NCI-H1417 (cell line): ENCODE data around the gene CA5A.
"Not testable (repeated sequence)": the region's sequence is repeated elsewhere in the genome, so short reads cannot be mapped to it uniquely, and the experiment has no call there.

Experiments used
- DNase-seq, 3 experiments: peaks; one replicate each; lab custom pipeline; 2025; lab: John Stamatoyannopoulos, UW

Gene CA5A

GRCh38 chr16:87896176-87896890 lies 40.0 kb downstream of the CA5A start:
- DNase-seq: not testable (repeated sequence)

DNA sequence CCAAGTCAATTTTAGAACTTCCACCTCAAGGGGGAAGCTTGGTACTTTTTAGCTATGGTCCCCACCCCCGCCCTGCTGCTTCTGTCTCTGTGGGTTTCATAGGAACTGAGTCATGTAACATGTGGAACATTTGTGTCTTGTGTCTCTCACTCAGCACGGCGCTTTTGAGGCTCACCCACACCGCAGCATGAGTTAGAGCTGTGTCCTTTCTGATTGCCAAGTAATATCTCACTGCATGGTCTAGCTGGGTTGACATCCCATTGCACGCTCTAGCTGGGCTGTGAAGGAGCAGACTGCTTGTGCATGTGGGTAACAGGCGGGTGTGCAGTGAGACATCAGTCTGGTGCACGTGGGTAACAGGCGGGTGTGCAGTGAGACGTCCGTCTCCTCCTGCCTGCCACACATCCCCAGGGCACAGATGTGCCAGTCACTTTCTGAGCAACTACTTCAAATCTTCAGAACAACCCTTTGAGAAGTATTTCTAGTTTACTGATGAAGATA lies 40.6 kb downstream of the CA5A start:
- DNase-seq: no peak

DNA sequence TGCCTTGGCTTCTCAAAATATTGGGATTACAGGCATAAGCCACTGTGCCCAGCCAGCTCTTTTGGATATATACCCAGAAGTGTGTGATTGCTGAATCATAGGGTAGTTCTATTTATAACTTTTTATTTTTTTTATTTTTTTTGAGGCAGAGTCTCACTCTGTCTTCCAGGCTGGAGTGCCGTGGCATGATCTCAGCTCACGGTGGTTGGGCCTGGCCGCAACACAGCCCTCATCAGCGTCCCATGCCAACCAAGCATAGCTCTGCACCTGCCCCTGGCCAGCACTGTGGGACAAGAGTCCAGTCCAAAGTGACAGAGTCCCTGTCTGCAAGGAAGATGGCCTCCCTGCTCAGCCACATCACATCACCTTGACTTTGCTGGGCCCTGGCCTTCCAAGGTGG lies 42.3 kb downstream of the CA5A start:
- not testable (repeated sequence) for DNase-seq

DNA sequence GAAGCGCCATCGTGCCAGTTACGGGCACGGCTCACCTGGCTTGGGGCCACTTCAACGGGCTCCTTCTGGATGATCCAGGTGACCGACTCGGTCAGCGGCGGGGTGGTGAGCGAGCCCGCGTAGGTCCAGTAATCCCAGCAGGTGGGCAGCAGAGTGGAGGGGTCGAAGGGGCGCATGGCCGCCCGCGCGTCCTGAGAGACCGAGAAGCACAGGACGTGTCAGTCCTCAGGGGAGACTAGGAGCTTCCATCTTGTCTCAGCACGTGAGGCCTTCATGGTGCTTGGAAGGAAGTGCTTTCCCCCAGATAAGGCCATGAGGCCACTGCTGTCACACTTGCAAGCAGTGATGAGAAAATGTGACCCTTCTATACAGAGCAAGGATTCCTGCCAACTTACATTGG lies 44.6 kb downstream of the CA5A start:
- no peak for DNase-seq

- not testable (repeated sequence) for DNase-seq
These were observed 46.6 kb downstream of the CA5A start for GRCh38 chr16:87889762-87890161.

DNA sequence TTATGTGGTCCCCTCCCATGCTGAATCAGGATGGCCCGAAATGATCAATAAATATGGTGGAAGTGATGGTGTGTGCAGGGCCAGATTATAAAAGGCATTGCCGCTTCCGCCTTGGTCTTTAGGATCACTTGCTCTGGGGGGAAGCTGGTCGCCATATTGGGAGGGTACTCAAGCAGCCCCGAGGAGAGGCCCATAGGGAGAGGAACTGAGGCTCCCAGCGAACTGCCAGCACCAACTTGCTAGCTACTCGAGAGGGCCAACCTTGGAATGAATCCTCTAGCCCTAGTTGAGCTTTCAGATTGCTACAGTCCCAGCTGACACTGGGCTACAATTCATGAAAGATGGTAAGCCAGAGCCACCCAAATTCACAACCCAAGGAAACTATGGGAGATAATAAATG lies 48.0 kb downstream of the CA5A start:
- DNase-seq: not testable (repeated sequence)

GRCh38 chr16:87887931-87888330 lies 48.4 kb downstream of the CA5A start:
- DNase-seq: not testable (repeated sequence)

GRCh38 chr16:87885371-87885967 lies 50.9 kb downstream of the CA5A start:
- peak in 2 of 3 experiments; percentile 13 to 40 for DNase-seq

DNA sequence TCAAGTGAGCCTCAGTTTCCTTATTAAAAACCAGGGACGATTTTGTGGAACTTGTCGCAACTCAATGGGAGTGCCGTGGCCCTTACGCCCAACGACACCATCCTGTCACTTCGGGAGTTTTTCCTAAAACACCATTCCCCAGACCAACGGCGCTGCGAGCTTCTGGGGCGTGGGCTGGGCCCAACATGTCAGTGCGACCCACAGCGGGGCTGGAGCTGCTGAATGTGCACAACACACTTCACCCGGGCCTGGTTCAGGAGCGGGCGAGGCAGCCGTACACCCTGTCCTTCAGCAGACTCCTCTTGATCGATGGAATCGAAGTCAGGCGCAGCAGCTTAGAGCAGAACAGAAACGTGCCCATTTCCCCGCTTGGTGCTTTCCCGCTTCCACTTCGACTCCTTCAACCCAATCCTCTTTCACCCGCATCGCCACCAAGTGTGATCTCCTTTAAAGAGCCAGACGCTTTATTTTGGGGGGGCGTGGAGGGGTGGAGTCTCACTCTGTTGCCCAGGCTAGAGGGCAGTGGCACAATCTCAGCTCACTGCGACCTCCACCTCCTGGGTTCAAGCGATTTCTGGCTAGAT lies 53.8 kb downstream of the CA5A start:
- no peak for DNase-seq

- peak in 2 of 3 experiments; percentile 53 to 66 for DNase-seq
These were observed 54.8 kb downstream of the CA5A start for GRCh38 chr16:87881324-87882200.

- peak in 1 of 3 experiments; percentile 27 for DNase-seq
These were observed 56.1 kb downstream of the CA5A start for GRCh38 chr16:87880117-87880696.

GRCh38 chr16:87879411-87880013 lies 56.8 kb downstream of the CA5A start:
- not testable (repeated sequence) for DNase-seq

GRCh38 chr16:87878704-87879103 lies 57.6 kb downstream of the CA5A start:
- DNase-seq: no peak

DNA sequence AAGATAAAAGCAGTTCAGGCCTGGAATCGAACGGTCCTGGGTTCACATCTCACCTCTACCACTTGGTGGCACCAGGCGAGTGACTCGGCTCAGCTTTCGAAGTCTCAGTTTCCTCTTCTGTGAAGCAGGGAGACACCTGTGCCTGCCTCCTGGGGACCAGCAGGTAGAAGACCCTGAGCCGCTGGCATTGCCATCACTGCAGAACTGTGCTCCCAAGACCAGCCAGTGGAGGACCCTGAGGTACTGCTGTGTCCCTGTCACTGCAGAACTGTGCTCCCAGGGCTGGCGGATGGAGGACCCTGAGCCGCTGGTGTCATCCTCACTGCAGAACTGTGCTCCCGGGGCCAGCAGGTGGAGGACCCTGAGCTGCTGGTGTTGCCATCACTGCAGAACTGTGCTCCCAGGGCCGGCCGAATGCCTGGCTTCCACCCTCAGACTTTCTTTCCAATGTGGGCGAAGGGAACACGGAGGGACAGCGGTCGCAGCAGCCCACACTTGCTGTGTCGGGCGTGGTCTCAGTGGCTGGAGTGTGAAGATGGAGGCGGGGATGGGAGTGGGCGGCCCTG lies 58.3 kb downstream of the CA5A start:
- DNase-seq: peak in 1 of 3 experiments; percentile 9

DNA sequence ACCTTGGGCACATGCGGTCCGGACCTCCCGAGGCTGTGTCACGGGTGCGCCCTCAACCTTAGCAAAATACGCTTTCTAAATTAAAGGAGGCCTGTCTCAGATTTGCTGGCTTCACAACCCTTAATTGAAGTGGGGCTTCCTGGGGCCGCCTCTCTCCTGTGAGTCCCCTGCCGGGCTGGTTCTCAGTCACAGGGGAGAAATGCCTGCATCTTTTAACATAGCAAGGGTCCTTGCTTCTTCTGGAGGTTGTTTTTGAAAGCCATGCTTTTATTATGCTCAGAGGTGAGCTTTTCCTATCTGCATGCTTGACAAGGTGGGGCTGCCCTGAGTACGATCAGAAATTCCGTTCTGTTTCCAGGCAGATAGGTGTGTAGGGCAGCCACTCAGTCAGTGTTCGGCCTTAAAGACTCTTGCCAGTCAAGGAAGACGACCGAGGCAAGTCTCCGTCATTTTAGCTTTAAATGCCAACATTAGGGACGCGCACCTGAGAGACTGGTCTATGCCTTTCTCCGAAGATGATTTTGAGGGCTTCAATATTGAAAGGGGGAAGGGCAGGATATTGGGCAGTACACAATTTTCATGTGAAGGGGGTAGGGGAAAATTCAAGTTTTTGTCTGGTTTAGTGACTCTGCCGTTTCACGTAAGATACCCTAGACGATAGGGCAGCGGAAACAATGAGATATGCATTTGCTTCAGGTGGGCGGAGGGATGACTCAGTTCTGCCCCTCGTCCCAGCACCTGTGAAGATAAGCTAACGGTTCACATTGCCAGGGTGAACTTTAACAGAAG lies 61.5 kb downstream of the CA5A start:
- DNase-seq: no peak

DNA sequence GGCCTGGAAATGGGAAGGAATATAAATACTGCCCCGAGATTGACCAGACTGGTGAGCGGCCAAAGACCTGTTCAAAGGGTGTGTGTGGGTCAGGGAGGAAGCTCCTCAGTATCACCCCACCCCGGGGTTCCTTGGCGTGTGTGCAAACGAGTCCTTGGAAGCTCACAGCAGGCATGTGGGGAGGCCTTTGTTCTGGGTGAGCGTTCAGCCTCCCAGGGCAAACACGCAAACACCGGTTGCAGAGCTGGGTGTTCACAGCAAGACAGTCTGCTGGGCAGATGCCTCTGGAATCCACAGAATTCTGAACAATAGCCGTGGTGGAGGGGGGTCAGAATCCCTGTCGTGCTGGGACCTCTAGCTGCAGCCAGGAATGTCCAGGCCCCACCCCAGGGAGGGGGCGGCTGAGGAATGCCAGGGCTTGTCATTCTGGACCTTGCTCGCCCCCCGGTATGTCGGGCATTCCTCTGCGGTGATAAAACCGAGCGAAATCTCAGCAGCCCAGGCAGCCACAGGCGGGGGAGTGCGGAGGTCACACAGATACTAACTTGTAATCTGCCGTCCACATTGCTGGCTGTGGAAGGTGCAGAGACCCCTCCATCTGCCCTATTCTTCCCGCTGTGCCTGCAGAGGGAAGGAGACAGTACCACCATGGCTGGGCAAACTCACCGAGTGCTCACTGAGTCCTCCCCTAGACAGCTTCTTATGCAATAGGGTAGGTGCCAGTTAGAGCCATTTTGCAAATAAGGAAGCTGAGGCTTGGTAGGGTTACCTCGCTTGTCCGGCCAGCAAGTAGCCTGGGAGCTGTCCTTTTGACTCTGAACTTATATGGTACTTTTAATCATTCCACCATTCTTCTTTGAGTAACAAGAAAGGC lies 65.7 kb downstream of the CA5A start:
- DNase-seq: peak in 2 of 3 experiments; percentile 57 to 72

GRCh38 chr16:87869879-87870417 lies 66.4 kb downstream of the CA5A start:
- not testable (repeated sequence) for DNase-seq

- DNase-seq: peak; percentile 49 to 83 (median 80)
These were observed 67.1 kb downstream of the CA5A start, which contains the start of gene SLC7A5 for GRCh38 chr16:87869061-87869878. TSS of gene SLC7A5 (minus strand) at chr16:87869507. CDS start at chr16:87869422, 85 bp downstream.
